ENCODE data around the gene DYRK3.

Gene DYRK3

GRCh38 chr1:206655471-206655882 lies 20.1 kb downstream of the DYRK3 start:
- no peak for DNase-seq (ENCODE audit: low read depth)
- H3K4me3 ChIP-seq (ENCODE audit: low read depth, low read length), result no peak overlapping the region
- TF ChIP-seq MAX (IDR thresholded peaks at IDR 0.05; ENCODE audit: low read depth, low read length) (no peak), POLR2A (IDR thresholded peaks at IDR 0.05; ENCODE audit: extremely low read depth, insufficient read length) (no peak), MYC (IDR thresholded peaks at IDR 0.05; ENCODE audit: low read depth, low read length) (no peak)
- TF ChIP-seq, protein P1, sequence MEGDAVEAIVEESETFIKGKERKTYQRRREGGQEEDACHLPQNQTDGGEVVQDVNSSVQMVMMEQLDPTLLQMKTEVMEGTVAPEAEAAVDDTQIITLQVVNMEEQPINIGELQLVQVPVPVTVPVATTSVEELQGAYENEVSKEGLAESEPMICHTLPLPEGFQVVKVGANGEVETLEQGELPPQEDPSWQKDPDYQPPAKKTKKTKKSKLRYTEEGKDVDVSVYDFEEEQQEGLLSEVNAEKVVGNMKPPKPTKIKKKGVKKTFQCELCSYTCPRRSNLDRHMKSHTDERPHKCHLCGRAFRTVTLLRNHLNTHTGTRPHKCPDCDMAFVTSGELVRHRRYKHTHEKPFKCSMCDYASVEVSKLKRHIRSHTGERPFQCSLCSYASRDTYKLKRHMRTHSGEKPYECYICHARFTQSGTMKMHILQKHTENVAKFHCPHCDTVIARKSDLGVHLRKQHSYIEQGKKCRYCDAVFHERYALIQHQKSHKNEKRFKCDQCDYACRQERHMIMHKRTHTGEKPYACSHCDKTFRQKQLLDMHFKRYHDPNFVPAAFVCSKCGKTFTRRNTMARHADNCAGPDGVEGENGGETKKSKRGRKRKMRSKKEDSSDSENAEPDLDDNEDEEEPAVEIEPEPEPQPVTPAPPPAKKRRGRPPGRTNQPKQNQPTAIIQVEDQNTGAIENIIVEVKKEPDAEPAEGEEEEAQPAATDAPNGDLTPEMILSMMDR (IDR thresholded peaks at IDR 0.05; ENCODE audit: low read depth, low read length), result no peak

DNA sequence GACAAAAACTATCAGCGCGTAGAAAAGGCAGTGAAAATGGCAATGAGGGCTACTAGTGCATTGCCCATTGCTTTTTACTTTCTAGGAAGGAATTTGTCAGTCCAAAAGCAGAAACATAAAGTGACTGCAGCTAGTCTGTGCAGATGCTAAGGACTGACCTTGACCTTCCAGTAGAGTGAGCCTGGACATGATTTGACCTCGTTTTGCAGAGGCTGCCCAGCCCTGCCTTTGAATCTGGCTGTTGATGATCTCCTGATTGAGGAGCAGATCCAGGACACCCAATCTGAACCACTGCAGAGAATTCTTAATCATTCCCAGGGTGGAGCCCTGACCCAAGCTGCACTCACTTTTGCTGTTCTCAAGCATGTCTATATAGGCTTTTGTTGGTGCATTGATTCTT lies 21.6 kb downstream of the DYRK3 start:
- no peak for DNase-seq (ENCODE audit: low read depth)
- TF ChIP-seq POLR2A (IDR thresholded peaks at IDR 0.05; ENCODE audit: extremely low read depth, insufficient read length) (no peak), MYC (IDR thresholded peaks at IDR 0.05; ENCODE audit: low read depth, low read length) (no peak), MAX (IDR thresholded peaks at IDR 0.05; ENCODE audit: low read depth, low read length) (no peak)
- TF ChIP-seq, protein P1 (IDR thresholded peaks at IDR 0.05; ENCODE audit: low read depth, low read length), result no peak
- no peak overlapping the region for H3K4me3 ChIP-seq (ENCODE audit: low read depth, low read length)

DNA sequence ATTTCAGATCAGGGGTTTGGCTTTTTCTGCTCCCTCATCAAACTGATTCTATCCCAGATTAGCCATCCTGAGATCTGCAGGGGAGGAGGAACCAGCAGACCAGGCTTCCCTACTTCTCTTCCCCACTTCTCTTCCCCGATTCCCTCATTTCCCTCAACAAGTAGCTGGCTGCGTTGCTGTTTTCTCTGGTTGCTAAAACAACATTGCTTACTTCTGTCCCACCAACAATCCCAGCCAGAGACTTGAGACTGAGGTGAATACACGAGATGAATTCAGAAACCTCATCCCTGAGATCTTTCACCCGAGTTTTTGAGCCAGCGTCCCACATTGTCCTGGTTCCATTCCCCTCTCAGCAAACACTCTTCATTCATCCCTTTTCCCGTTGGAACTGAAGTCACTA lies 22.4 kb downstream of the DYRK3 start:
- DNase-seq (ENCODE audit: low read depth), result no peak
- TF ChIP-seq MAX (IDR thresholded peaks at IDR 0.05; ENCODE audit: low read depth, low read length), result no peak
- TF ChIP-seq POLR2A (IDR thresholded peaks at IDR 0.05; ENCODE audit: extremely low read depth, insufficient read length), result no peak
- TF ChIP-seq, protein P1 (IDR thresholded peaks at IDR 0.05; ENCODE audit: low read depth, low read length), result no peak
- no peak for TF ChIP-seq MYC (IDR thresholded peaks at IDR 0.05; ENCODE audit: low read depth, low read length)
- H3K4me3 ChIP-seq (ENCODE audit: low read depth, low read length), result no peak overlapping the region

- TF ChIP-seq, protein P1 (IDR thresholded peaks at IDR 0.05; ENCODE audit: low read depth, low read length), result peak; percentile 92
- TF ChIP-seq MAX (IDR thresholded peaks at IDR 0.05; ENCODE audit: low read depth, low read length) (no peak), POLR2A (IDR thresholded peaks at IDR 0.05; ENCODE audit: extremely low read depth, insufficient read length) (no peak)
- DNase-seq (ENCODE audit: low read depth), result peak; percentile 71
- no peak overlapping the region for H3K4me3 ChIP-seq (ENCODE audit: low read depth, low read length)
These were observed 23.1 kb downstream of the DYRK3 start for GRCh38 chr1:206658264-206658980.

- H3K4me3 ChIP-seq (ENCODE audit: low read depth, low read length), result no peak overlapping the region
- TF ChIP-seq, protein P1 (IDR thresholded peaks at IDR 0.05; ENCODE audit: low read depth, low read length), result no peak
- no peak for TF ChIP-seq MYC (IDR thresholded peaks at IDR 0.05; ENCODE audit: low read depth, low read length)
- TF ChIP-seq MAX (IDR thresholded peaks at IDR 0.05; ENCODE audit: low read depth, low read length), result no peak
- TF ChIP-seq POLR2A (IDR thresholded peaks at IDR 0.05; ENCODE audit: extremely low read depth, insufficient read length), result no peak
These were observed 23.6 kb downstream of the DYRK3 start for GRCh38 chr1:206658981-206659273.

More at GRCh38 chr1:206658981-206659273, 23.6 kb downstream of the DYRK3 start:
- no peak for DNase-seq (ENCODE audit: low read depth)

All from NB4 (cell line).